OCI-LY3 (cell line): ENCODE results near the gene GABRA4.

Experiments used
- H2AFZ ChIP-seq: fragments of 200-600, 300-600 bp; shearing (Covaris generic); 2 replicates; pipeline ENCODE4 v1.6.0; 2014; ENCODE audit warnings: antibody characterized with exemption, low read depth, low read length
- H3K27ac ChIP-seq: fragments of 200-600, 300-600 bp; sonication (generic); 2 replicates; pipeline ENCODE4 v1.5.1; 2014; ENCODE audit warnings: mild to moderate bottlenecking, low read length, moderate library complexity, mixed read lengths
- H3K27me3 ChIP-seq: fragments of 200-600, 300-600 bp; sonication (generic); 2 replicates; pipeline ENCODE4 v1.6.1; 2014; ENCODE audit warnings: low read depth, low read length, mixed read lengths
- H3K36me3 ChIP-seq: fragments of 200-600, 300-600 bp; sonication (generic); replicated peaks from 2 replicates; pipeline ENCODE3; 2014; ENCODE audit warnings: low read depth, low read length, mixed read lengths
- H3K4me1 ChIP-seq: fragments of 300-600, 200-600 bp; sonication (generic); 2 replicates; pipeline ENCODE4 v1.6.1; 2014; ENCODE audit warnings: low read length, mixed read lengths
- H3K4me2 ChIP-seq: fragments of 200-600, 300-600 bp; sonication (generic); 2 replicates; pipeline ENCODE4 v1.6.1; 2014; ENCODE audit warnings: low read length, mixed read lengths
- H3K4me3 ChIP-seq: fragments of 300-600, 200-600 bp; sonication (generic); 2 replicates; pipeline ENCODE4 v1.5.1; 2014; ENCODE audit warnings: antibody characterized with exemption, mild to moderate bottlenecking, low read length, moderate library complexity
- H3K79me2 ChIP-seq: fragments of 300-600, 200-600 bp; shearing (Covaris generic); 2 replicates; pipeline ENCODE4 v1.6.1; 2014; ENCODE audit warnings: mild to moderate bottlenecking, low read length, mixed read lengths
- H3K9ac ChIP-seq: fragments of 300-600, 200-600 bp; shearing (Covaris generic); 2 replicates; pipeline ENCODE4 v1.6.0; 2014; ENCODE audit warnings: mild to moderate bottlenecking, low read length, moderate library complexity
- H3K9me3 ChIP-seq: fragments of 200-600, 300-600 bp; shearing (Covaris generic); 2 replicates; pipeline ENCODE4 v1.6.1; 2014; ENCODE audit warnings: low read length, mixed read lengths; ENCODE audit not compliant: insufficient read depth
- H4K20me1 ChIP-seq: fragments of 200-600, 300-600 bp; sonication (generic); 2 replicates; pipeline ENCODE4 v1.6.1; 2016; ENCODE audit warnings: low read length, mixed read lengths; ENCODE audit not compliant: insufficient read depth
- CTCF ChIP-seq: fragments of 200-600, 300-600 bp; sonication (generic); IDR thresholded peaks from 2 replicates; pipeline ENCODE4 v1.5.1; 2014; ENCODE audit warnings: antibody characterized with exemption, low read length, low read depth
- EZH2phosphoT487 ChIP-seq: fragments of 200-600 bp; shearing (Covaris generic); IDR thresholded peaks from 2 replicates; pipeline ENCODE4 v1.6.1; 2018; ENCODE audit warnings: antibody characterized with exemption, mixed run types, low read depth

Gene GABRA4

GRCh38 chr4:47010347-47010911 lies 17.0 kb upstream of the GABRA4 start:
- no peak for TF ChIP-seq CTCF
- Histone ChIP-seq H4K20me1 (no peaks in the 10 kb centered on the region), H2AFZ (peak overlapping the region; percentile 28), H3K9me3 (no peaks in the 10 kb centered on the region), H3K9ac (no peak overlapping the region), H3K79me2 (no peaks in the 10 kb centered on the region), H3K4me2 (peak overlapping the region; percentile 49), H3K27me3 (no peaks in the 10 kb centered on the region), H3K4me3 (peak overlapping the region; percentile 4; the same call in 1 of the 2 replicates), H3K4me1 (peaks cover 14% of the 10 kb centered on the region), H3K36me3 (peaks cover 4% of the 10 kb centered on the region), H3K27ac (peak overlapping the region; percentile 9)

GRCh38 chr4:47002580-47002979 lies 9.2 kb upstream of the GABRA4 start:
- H2AFZ ChIP-seq: no peak overlapping the region
- no peak overlapping the region for H3K4me3 ChIP-seq
- no peaks in the 10 kb centered on the region for H3K4me1 ChIP-seq
- no peaks in the 10 kb centered on the region for H3K79me2 ChIP-seq
- H3K9me3 ChIP-seq: no peaks in the 10 kb centered on the region
- no peaks in the 10 kb centered on the region for H3K36me3 ChIP-seq
- H3K9ac ChIP-seq: no peak overlapping the region
- no peak overlapping the region for H3K4me2 ChIP-seq
- H3K27ac ChIP-seq: no peak overlapping the region
- TF ChIP-seq EZH2phosphoT487 (no peak), CTCF (peak; percentile 60)
- H3K27me3 ChIP-seq: no peaks in the 10 kb centered on the region
- H4K20me1 ChIP-seq: no peaks in the 10 kb centered on the region

- H3K4me1 ChIP-seq: no peaks in the 10 kb centered on the region
- TF ChIP-seq CTCF (no peak), EZH2phosphoT487 (no peak)
- H4K20me1 ChIP-seq: no peaks in the 10 kb centered on the region
- no peaks in the 10 kb centered on the region for H3K79me2 ChIP-seq
- H3K9me3 ChIP-seq: no peaks in the 10 kb centered on the region
- no peak overlapping the region for H3K4me2 ChIP-seq
- no peak overlapping the region for H3K4me3 ChIP-seq
- no peak overlapping the region for H2AFZ ChIP-seq
- H3K27me3 ChIP-seq: no peaks in the 10 kb centered on the region
- no peak overlapping the region for H3K9ac ChIP-seq
- H3K27ac ChIP-seq: no peak overlapping the region
- no peaks in the 10 kb centered on the region for H3K36me3 ChIP-seq
These were observed 7.0 kb upstream of the GABRA4 start for GRCh38 chr4:47000406-47000805.

- H3K4me1 ChIP-seq: no peaks in the 10 kb centered on the region
- no peak overlapping the region for H3K4me2 ChIP-seq
- H3K9ac ChIP-seq: no peak overlapping the region
- H3K27me3 ChIP-seq: no peaks in the 10 kb centered on the region
- no peak overlapping the region for H2AFZ ChIP-seq
- no peak overlapping the region for H3K4me3 ChIP-seq
- no peaks in the 10 kb centered on the region for H3K79me2 ChIP-seq
- no peaks in the 10 kb centered on the region for H3K36me3 ChIP-seq
- no peaks in the 10 kb centered on the region for H3K9me3 ChIP-seq
- TF ChIP-seq EZH2phosphoT487 (no peak), CTCF (no peak)
- no peaks in the 10 kb centered on the region for H4K20me1 ChIP-seq
- no peak overlapping the region for H3K27ac ChIP-seq
These were observed 6.2 kb upstream of the GABRA4 start for GRCh38 chr4:46999566-46999965.
